Calu3 (cell line): ENCODE results near the gene PER1. TPM values are rescaled to one million over a fixed set of nuclear protein-coding genes. Genes with fewer than 3 reads are reported as not detected.

Experiments used
- BruUV-seq: library from RNA; stranded (reverse); fragments of 400-500 nt; replicated peaks from 2 replicates; lab custom pipeline; 2021; lab: Mats Ljungman, UMichigan
- CTCF ChIA-PET: fragments of 300-600 bp; sonication (Branson Sonifier 250); formaldehyde crosslinking; loops from one replicate; lab custom pipeline; 2022; ENCODE audit warnings: antibody characterized with exemption; lab: Charles Lee
- DNase-seq: peaks from one replicate; pipeline ENCODE4 v3.0.0; 2022
- H3K27ac Mint-ChIP-seq: one replicate; pipeline ENCODE4 v1.8.0; 2022; ENCODE audit warnings: mixed read lengths; ENCODE audit not compliant: unreplicated experiment
- H3K27me3 Mint-ChIP-seq: one replicate; pipeline ENCODE4 v1.8.0; 2022; ENCODE audit warnings: mixed read lengths; ENCODE audit not compliant: unreplicated experiment
- H3K36me3 Mint-ChIP-seq: one replicate; pipeline ENCODE4 v1.8.0; 2022; ENCODE audit warnings: mild to moderate bottlenecking, moderate library complexity, mixed read lengths; ENCODE audit not compliant: insufficient read depth, unreplicated experiment
- H3K4me1 Mint-ChIP-seq: one replicate; pipeline ENCODE4 v1.8.0; 2022; ENCODE audit warnings: mild to moderate bottlenecking, low read depth, mixed read lengths; ENCODE audit not compliant: unreplicated experiment
- H3K4me3 Mint-ChIP-seq: one replicate; pipeline ENCODE4 v1.8.0; 2022; ENCODE audit warnings: mild to moderate bottlenecking, low read depth, moderate library complexity, mixed read lengths; ENCODE audit not compliant: unreplicated experiment
- H3K9me3 Mint-ChIP-seq: one replicate; pipeline ENCODE4 v1.8.0; 2022; ENCODE audit warnings: low read depth, mixed read lengths; ENCODE audit not compliant: unreplicated experiment
- intact Hi-C: fragments of 100-400 bp; cut with micrococcal nuclease; formaldehyde crosslinking; loops from one replicate; pipeline ENCODE4 v1.10.0; 2022; ENCODE audit not compliant: unreplicated experiment
- total RNA-seq: library from RNA; stranded (reverse); gene quantifications from 2 replicates; pipeline ENCODE4 v1.2.3, GENCODE V29; 2022
- TF ChIP-seq, protein P1 (sequence below): fragments of 200-600 bp; IDR thresholded peaks from one replicate; pipeline ENCODE4 v1.8.0; 2022; ENCODE audit warnings: antibody characterized with exemption; ENCODE audit not compliant: unreplicated experiment

PER1 gene
- total RNA-seq, 1 experiment from 2014 or later = 16.1 TPM

DNA sequence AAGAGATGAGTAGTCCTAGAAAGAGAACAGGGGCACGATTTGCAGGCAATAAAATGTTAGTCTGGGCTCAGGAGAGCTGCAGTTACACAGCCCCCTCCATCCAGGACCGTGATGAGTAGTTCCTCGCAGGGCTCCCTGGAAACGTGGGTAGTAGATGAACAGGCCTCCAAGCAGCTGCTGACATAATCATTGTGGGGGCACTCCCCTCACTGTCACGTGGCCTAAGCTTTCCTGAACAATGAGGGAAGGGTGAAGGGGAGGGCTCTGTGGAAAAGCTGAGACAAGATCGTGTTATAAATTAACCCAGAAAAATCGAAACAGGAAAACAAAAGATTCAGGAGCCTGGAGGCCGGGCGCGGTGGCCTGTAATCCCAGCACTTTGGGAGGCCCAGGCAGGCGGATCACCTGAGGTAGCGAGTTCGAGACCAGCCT lies 1.3 kb upstream of the PER1 start:
- Mint-ChIP-seq H3K36me3 (peaks cover 8% of the 10 kb centered on the region), H3K9me3 (no peaks in the 10 kb centered on the region), H3K27ac (no peak overlapping the region), H3K4me3 (no peak overlapping the region), H3K4me1 (no peaks in the 10 kb centered on the region), H3K27me3 (no peaks in the 10 kb centered on the region)
- TF ChIP-seq, protein P1, sequence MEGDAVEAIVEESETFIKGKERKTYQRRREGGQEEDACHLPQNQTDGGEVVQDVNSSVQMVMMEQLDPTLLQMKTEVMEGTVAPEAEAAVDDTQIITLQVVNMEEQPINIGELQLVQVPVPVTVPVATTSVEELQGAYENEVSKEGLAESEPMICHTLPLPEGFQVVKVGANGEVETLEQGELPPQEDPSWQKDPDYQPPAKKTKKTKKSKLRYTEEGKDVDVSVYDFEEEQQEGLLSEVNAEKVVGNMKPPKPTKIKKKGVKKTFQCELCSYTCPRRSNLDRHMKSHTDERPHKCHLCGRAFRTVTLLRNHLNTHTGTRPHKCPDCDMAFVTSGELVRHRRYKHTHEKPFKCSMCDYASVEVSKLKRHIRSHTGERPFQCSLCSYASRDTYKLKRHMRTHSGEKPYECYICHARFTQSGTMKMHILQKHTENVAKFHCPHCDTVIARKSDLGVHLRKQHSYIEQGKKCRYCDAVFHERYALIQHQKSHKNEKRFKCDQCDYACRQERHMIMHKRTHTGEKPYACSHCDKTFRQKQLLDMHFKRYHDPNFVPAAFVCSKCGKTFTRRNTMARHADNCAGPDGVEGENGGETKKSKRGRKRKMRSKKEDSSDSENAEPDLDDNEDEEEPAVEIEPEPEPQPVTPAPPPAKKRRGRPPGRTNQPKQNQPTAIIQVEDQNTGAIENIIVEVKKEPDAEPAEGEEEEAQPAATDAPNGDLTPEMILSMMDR = no peak
- intact Hi-C loops = no loop called here
- no TSS peak for BruUV-seq
- DNase-seq = peak; percentile 84
- CTCF ChIA-PET = interaction anchor here (0.8 to 1.1 kb wide), 2 partner anchors 27 to 68 kb away, joined by 3 to 7 read pairs; no protein-coding TSS in a partner anchor

DNA sequence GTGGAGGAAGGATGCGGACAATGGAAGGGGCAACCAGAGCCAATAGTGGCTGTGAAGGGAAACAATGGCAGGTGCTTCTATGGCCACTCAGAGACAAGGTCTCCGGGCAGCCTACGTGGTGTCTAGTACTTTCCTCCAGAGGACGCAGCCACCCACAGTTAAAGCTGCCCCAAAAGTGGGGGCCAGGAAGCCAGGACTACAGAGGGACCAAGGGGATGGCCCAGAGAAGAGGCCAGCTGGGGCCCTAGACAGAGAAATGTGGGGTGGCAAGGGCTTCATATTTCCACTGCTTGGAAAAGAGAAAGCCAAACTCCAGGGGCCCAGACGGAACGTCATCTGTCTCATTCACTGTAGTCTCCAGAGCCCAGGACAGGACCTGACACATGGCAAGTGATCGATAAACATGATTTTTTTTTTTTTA lies 837 bp upstream of the PER1 start:
- CTCF ChIA-PET = interaction anchor here (0.8 to 1.1 kb wide), 2 partner anchors 26 to 68 kb away, joined by 3 to 7 read pairs; no protein-coding TSS in a partner anchor
- Mint-ChIP-seq H3K4me3 (no peak overlapping the region), H3K27me3 (no peaks in the 10 kb centered on the region)

DNA sequence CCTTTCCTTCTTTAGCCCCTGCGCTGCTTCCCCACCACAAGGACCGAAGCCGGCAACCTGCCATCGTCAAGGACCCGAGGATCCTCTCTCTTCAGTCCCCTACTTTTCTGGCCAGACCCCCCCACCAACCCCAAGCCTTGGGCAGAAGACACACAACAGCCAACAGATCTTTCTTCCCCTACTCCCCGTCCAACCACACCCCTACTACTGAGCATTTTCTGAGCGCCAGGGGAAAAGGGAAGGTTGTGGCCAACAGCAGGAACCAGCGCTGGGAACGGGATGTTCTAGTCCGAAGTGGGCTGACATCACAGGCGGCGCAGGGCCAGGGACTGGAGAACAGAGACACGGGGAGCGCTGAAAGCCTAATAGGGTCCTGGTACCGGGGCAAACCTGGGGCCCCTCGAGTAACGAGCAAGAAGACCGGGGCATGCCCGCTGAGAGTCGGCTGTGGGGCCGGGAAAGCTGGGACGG lies 528 bp downstream of the PER1 start:
- Mint-ChIP-seq H3K4me1 (no peaks in the 10 kb centered on the region), H3K27ac (peak overlapping the region; percentile 70), H3K36me3 (peaks cover 17% of the 10 kb centered on the region), H3K4me3 (peak overlapping the region; percentile 71), H3K27me3 (no peaks in the 10 kb centered on the region), H3K9me3 (no peaks in the 10 kb centered on the region)
- no peak for DNase-seq
- CTCF ChIA-PET = no interaction called here
- BruUV-seq = no TSS peak
- TF ChIP-seq, protein P1 = no peak
- intact Hi-C loops = no loop called here

More for the DNA sequence above, 837 bp upstream of the PER1 start:
- Mint-ChIP-seq H3K36me3 (peaks cover 7% of the 10 kb centered on the region), H3K9me3 (no peaks in the 10 kb centered on the region), H3K27ac (no peak overlapping the region), H3K4me1 (no peaks in the 10 kb centered on the region)
- DNase-seq = no peak
- intact Hi-C loops = no loop called here
- TF ChIP-seq, protein P1 = no peak
- no TSS peak for BruUV-seq

DNA sequence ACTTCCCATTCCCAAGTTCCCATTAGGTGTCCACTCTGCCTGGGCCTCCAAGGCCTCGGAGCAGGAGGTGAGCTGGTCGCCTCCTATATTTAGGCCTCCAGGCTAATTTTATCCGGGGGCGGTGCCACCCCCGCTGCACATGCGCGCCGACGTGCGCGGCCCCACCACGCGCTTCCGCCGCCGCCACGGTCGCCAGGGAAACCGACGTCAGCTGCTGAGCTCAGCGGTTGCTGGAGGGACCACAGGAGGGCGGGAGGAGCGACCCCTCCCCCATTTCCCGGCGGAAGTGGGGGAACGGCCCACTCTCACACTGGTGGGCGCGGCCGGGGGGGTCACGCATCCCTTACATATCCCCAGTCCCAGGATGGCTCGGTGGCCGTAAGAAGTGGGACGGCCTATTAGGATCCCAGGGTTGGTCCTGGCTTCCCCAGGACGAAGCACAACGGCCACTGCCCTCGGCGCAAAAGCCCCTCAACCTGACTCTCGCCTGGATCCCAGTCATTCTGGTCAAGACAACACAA lies 1.0 kb downstream of the PER1 start:
- TF ChIP-seq, protein P1 = no peak
- CTCF ChIA-PET = no interaction called here
- intact Hi-C loops = no loop called here

More for the DNA sequence above, 1.0 kb downstream of the PER1 start:
- no peaks in the 10 kb centered on the region for H3K9me3 Mint-ChIP-seq
- H3K4me3 Mint-ChIP-seq = peak overlapping the region; percentile 71
- H3K4me1 Mint-ChIP-seq = no peaks in the 10 kb centered on the region
- no peak overlapping the region for H3K27ac Mint-ChIP-seq
- no peak for DNase-seq
- BruUV-seq = no TSS peak
- H3K27me3 Mint-ChIP-seq = no peaks in the 10 kb centered on the region
- H3K36me3 Mint-ChIP-seq = peaks cover 18% of the 10 kb centered on the region
